ENCODE measurements around the gene NCKAP5.

The NCKAP5 gene

DNA sequence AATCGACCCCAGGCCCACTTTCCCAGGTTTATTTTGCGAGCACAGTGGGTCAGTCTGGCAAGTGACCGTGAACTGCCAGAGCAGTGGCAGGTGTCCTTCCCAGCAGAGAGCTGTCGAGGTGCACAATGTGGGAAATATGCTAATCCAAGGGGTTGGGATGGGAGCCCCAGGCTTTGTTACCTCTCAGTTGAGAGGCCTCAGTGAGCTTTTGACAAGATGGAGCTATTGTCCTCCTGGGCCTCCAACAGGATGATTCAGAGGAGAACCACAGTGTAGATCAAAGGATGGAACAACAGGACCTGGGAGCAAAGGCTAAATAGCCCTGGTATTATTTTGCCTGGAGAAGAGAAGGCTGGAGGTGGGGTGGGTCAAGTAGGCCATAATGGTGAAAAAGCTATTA, 150.8 kb downstream of the NCKAP5 start:
- no peak for DNase-seq

- no peak for DNase-seq
These were observed 151.5 kb downstream of the NCKAP5 start for GRCh38 chr2:133416736-133417135.

- no peak for DNase-seq
These were observed 152.1 kb downstream of the NCKAP5 start for GRCh38 chr2:133416146-133416545.

DNA sequence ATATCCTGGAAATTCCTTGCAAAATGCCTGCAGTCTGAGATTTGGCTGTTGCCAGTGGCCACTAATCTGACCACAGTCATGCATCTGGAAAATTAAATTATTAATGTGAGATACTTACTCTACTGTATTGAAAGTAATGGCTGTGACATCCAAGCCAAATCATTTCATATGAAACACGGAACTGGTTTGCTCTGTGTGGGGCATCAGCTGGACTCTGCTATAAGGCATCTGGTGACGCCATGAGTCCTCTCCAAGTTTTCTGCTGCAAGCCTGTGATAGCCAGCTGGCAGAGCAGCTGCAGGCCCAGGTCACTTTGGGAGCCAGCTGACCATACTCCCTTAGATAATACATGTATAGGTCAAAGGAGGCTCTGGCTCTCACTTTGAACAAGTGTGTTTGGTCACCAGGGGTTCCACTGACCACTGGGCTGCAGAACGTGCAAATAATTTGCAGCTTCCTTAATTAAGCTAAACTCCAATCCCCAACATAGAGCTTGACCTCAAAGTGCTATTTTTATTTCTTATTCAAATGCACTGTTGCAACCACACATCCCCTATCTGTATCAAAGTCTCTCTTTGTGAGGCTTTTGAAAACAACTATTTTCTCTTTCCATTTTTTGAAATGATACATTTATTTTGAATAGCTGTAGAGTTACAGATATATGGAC, 152.9 kb downstream of the NCKAP5 start:
- DNase-seq = no peak

- DNase-seq = no peak
These were observed 153.6 kb downstream of the NCKAP5 start for GRCh38 chr2:133414486-133415209.

DNA sequence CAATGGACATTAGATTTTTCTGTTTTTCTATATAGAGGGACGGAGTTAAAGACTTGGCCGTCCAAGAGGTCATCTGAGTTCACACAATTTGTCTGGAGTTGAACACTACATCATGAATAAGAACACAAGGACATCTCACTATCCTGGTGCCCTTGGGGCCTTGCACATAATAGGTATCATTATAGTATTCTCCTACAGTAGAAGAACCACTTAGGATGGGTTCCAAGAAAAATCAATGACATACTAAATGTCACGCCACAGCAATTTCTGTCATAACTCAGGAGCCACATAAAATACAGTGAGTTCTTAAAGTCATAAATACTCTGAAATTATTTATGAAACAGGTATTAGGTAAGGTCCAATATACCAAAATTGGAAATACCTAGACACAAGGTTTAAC, 154.4 kb downstream of the NCKAP5 start:
- no peak for DNase-seq

GRCh38 chr2:133412694-133413093, 155.6 kb downstream of the NCKAP5 start:
- DNase-seq = no peak

DNA sequence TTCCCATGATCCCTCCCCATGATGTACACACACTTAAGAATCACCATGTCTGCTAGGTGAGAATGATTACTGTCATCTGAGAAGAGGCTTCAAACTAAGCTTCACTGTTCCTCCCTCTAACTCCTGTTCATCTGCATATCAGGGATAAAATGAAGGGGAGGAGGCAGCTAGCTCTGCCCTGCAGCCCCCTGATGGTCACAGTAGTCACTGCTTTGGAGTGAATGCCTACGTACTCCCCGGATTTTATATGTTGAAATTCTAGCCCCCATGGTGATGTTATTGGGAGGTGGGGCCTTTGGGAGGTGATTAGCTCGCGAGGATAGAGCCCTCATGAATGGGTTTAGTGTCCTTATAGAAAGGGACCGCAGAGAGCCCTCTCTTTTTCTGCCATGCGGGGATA, 156.4 kb downstream of the NCKAP5 start:
- DNase-seq = no peak

- DNase-seq = no peak
These were observed 157.2 kb downstream of the NCKAP5 start for GRCh38 chr2:133411101-133411500.

DNA sequence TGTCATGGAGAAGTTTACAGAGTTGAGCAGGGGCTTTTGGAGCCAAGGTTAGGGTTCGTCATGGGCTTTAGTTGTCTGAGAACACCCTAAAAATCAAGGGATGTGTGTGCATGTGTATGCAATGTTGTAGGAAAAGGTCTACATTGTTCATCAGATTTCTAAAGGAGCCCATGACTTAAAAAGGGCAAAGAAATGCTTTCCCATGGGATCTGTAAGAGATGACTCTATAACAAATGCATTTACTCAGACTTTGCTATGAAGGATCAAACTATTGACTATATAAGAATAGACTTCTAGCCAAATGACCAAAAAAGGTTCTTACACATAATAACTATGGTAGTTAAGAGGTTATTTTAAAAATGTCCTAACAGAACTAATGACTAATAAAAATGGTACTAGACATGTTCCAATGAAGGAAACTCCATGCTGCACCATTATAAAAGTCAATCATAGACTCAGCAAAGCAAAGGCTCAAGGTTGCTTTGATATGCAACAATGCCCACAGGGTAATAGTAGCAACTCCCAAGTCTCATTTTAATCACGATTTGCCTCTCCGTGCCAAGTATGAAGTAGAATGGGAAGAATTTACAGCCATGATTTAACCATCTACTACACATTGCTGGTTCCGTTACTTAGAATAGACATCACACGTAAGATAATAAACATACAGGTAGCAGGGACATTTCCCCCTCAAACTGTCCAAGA, 158.5 kb downstream of the NCKAP5 start:
- no peak for DNase-seq

- no peak for DNase-seq
These were observed 159.6 kb downstream of the NCKAP5 start for GRCh38 chr2:133408671-133409070.

DNA sequence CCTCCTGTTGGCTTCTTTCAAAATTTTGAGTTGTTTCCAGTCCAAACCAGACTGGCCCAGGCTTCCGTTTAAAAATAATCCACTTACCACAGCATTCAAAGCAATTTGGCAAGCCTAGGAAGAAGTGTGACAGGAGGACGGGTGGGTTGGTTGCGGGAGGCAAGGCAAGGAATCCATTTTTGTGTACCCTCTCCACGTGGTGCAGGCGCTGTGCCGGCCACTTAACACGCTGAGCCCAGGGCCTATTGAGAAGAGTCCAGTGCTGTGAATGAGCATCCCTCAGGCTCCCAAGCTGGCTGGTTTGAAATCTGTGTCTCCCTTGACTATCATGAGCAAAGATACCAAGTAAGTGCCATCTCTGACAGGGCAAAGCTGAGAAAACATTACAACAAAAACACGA, 160.9 kb downstream of the NCKAP5 start:
- DNase-seq = no peak

DNA sequence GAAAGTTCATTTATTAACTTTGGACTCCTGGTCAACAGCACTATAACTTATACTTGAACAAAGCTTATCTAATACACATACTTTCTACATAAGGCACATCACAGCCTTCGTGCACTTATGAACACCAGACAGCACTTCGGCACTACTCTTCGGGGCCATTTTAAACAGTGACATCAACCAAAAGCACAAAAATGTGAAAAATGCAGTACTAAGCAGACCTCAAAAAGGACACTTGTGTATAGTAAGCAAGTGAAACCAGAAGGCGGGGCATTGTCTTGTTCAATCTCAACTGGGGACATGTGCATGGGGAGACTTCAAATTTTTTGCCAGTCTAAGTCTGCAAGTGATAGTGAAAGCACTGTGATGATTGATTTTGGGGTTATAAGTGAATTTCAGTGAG, 163.0 kb downstream of the NCKAP5 start:
- DNase-seq = no peak

- no peak for DNase-seq
These were observed 167.9 kb downstream of the NCKAP5 start for GRCh38 chr2:133400411-133400810.

DNA sequence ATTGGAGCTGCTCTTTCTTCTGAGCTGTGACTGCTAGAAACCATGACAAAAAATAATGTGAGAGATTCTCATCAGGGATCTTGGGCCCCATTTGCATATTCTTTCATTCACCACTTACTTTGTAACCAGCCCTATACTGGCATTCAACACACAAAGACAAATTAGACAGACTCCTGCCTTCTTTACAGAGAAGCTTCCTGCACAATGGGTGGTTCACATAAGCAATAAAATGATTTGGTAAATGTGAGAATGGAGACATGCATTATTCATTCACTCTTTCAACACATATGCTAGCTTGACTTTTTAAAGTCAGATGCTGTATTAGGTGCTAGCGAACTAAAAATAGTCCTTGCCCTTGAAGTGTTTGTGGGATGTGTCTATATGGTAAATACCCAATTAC, 174.4 kb downstream of the NCKAP5 start:
- no peak for DNase-seq

GRCh38 chr2:133390156-133390555, 178.1 kb downstream of the NCKAP5 start:
- DNase-seq = no peak

- no peak for DNase-seq
These were observed 178.7 kb downstream of the NCKAP5 start for GRCh38 chr2:133389569-133389968.

GRCh38 chr2:133382566-133382965, 185.7 kb downstream of the NCKAP5 start:
- DNase-seq = no peak

DNA sequence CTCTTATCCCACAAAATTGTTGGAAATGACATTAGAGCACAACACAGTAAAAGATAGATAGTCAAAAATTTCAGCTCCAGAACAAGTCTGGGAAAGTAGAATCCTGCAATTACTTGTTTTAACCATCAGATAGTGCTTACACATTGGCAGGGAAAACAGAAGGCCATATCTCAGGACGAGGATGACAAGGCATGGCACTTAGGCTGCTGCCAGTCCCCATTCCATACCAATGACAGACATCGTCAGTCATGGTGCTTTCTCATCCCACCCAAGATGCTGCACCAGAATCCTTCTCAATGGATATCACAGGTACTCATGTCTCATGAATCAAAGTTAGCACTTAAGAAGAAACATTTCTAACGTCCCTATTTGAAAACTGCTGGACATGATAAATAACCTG, 187.3 kb downstream of the NCKAP5 start:
- DNase-seq = no peak

DNA sequence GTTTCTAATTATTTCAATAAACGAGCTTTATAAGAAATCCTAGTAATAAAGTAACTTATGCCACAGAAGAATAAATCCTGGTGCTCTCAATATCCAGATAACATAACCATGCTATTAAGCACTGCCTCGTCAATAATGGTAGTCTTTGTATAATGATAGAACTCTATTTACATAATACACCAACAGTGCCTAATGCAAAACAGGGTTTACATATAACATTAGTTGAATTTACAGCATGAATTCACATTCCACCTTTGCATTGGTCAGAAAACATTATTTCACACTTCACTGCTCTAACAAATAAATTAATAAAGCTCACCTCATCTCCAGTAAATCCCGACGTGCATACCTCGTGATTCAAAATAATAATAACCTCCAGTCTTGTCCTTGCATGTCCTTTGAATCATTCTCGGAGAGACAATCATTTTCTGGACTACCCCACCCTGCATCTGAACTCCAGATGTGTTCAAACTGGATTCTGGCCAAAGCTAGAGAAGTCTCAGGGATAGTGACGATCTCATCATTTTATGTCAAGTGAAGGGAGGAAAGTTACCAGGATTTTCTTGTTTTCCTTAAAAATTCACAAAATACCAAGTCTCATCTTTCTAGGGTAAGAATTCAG, 189.2 kb downstream of the NCKAP5 start:
- no peak for DNase-seq

- DNase-seq = no peak
These were observed 189.9 kb downstream of the NCKAP5 start for GRCh38 chr2:133378386-133378785.

- no peak for DNase-seq
These were observed 190.7 kb downstream of the NCKAP5 start for GRCh38 chr2:133377599-133377998.

- DNase-seq = no peak
These were observed 191.2 kb downstream of the NCKAP5 start for GRCh38 chr2:133377021-133377481.

DNA sequence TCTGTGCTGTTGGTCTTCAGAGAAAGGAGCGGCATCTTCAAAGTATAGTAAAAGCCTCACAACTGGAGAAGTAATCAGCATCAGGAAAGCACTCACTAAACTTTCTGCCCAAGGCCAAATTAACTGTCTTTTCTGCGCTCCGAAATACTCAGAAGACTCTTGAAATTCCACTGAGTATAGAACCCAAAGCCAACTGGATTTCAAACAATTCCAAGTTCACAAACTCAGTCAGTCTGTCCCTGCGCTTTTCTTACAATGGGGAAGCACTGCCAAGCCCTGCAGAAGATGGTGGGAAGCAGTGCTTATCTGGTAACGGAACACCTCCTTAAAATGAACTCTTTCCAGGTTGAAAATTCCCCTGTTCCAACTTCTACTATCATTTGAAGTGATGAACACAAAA, 193.5 kb downstream of the NCKAP5 start:
- no peak for DNase-seq
